Epithelial cell of esophagus (primary cell): ENCODE measurements around the gene PRKAR2A.
"Not testable (repeated sequence)": the region's sequence is repeated elsewhere in the genome, so short reads cannot be mapped to it uniquely, and the experiment has no call there.

Experiments
- DNase-seq: peaks from one replicate; pipeline ENCODE4 v3.0.0; 2010; ENCODE audit warnings: low read depth
- H3K4me3 ChIP-seq: 2 replicates; pipeline ENCODE4 v1.5.1; 2011; ENCODE audit warnings: mild to moderate bottlenecking, low read length, control low read depth
- CTCF ChIP-seq: IDR thresholded peaks from 2 replicates; pipeline ENCODE4 v1.5.1; 2011; ENCODE audit warnings: low read depth, mild to moderate bottlenecking, low read length, control low read depth, inconsistent platforms; ENCODE audit not compliant: insufficient read depth; ENCODE audit errors: missing control alignments

The PRKAR2A gene

GRCh38 chr3:48845170-48845569, 2.5 kb downstream of the PRKAR2A start:
- TF ChIP-seq CTCF: no peak
- no peak for DNase-seq
- H3K4me3 ChIP-seq: no peak overlapping the region

- no peak overlapping the region for H3K4me3 ChIP-seq
- DNase-seq: no peak
- TF ChIP-seq CTCF: no peak
Measured at GRCh38 chr3:48837163-48837562, 10.5 kb downstream of the PRKAR2A start.

- TF ChIP-seq CTCF: no peak
- DNase-seq: no peak
- no peak overlapping the region for H3K4me3 ChIP-seq
Measured at GRCh38 chr3:48835650-48836366, 11.9 kb downstream of the PRKAR2A start.

- no peak for DNase-seq
- no peak for TF ChIP-seq CTCF
- H3K4me3 ChIP-seq: no peak overlapping the region
Measured at GRCh38 chr3:48832684-48833083, 15.0 kb downstream of the PRKAR2A start.

DNA sequence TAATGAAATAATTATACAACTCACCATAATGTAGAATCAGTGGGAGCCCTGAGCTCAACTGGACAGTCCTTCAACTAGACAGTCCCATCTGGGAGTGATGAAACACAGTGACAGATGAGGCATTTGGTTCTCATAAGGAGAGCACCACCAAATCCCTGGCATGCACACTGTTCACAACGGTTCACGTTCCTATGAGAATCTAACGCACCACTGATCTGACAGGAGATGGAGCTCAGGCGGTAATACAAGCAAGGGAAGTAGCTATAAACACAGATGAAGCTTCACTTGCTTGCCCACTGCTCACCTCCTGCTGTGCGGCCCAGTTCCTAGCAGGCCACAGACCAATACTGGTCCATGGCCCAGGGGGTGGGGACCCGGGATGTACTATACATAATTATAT, 17.0 kb downstream of the PRKAR2A start:
- H3K4me3 ChIP-seq: no peak overlapping the region
- no peak for DNase-seq
- TF ChIP-seq CTCF: no peak

DNA sequence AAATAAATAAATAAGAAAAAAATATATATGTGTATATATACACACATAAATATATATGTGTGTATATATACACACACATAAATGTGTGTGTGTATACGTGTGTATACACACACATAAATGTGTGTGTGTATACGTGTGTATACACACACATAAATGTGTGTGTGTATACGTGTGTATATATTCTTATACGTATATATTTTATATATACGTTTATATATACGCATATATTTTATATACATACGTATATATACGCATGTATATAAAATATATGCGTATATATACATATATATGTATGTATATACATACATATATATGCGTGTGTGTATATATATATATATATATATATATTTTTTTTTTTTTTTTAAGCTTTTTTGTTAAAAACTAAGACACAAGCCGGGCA, 18.1 kb downstream of the PRKAR2A start:
- H3K4me3 ChIP-seq, DNase-seq: not testable (repeated sequence)

DNA sequence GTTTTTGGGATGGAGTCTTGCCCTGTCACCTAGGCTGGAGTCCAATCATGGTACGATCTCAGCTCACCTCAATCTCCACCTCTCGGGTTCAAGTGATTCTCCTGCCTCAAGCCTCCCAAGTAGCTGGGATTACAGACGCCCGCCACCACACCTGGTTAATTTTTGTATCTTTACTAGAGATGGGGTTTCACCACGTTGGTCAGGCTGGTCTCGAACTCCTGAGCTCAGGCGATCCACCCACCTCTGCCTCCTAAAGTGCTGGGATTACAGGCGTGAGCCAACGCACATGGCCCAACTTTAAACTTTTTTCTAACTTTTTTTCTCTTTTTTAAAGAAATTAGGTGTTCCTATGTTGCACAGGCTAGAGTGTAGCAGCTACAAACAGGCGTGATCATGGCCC, 19.8 kb downstream of the PRKAR2A start:
- DNase-seq, H3K4me3 ChIP-seq: not testable (repeated sequence)

DNA sequence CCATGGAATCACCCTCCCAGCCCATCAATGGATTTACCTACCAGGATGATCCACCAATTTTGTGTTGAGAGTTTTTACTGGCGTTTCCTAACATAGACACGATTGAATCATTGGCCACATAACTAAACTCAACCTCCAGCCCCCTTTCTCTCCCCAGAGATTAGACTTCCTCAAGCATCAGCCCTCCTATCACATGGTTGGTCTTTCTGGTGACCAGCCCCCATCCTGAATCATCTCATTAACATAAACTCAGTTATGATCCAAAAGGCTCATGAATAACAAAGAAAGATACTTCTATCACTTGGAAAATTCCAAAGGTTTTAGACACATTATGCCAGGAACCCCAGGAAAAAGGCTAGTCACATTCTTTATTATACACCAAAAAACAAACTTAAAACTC, 21.2 kb downstream of the PRKAR2A start:
- H3K4me3 ChIP-seq: no peak overlapping the region
- no peak for TF ChIP-seq CTCF
- DNase-seq: peak; percentile 10
